ENCODE data around the gene CASP12. TPM values are rescaled to one million over a fixed set of nuclear protein-coding genes. Genes with fewer than 3 reads are reported as not detected.

The CASP12 gene
- total RNA-seq, 1 donor from 2014 or later, result 3.0 TPM

GRCh38 chr11:104841185-104841584 is 57.1 kb downstream of the CASP12 start:
- DNase-seq (ENCODE audit: extremely low read depth, low read depth, low spot score), result no peak

- no peak for DNase-seq (ENCODE audit: extremely low read depth, low read depth, low spot score)
Measured at GRCh38 chr11:104837969-104838639, 60.2 kb downstream of the CASP12 start.

- DNase-seq (ENCODE audit: extremely low read depth, low read depth, low spot score), result no peak
Measured at GRCh38 chr11:104836691-104837090, 61.6 kb downstream of the CASP12 start.

Other genes starting within 250 kb of the CASP12 start
- gene CASP4, start 70.1 kb upstream of the CASP12 start, total RNA-seq, result 159 and 1,759 TPM in 2 replicates
- not detected in 2 replicates for gene CASP5, start 124.7 kb upstream of the CASP12 start, total RNA-seq
- 32.0 and 40.8 TPM in 2 replicates for gene CASP1, start 136.7 kb upstream of the CASP12 start, total RNA-seq
- gene CARD16, start 146.9 kb upstream of the CASP12 start, total RNA-seq, result 54.7 and 116 TPM in 2 replicates
- gene CARD18, start 241.3 kb upstream of the CASP12 start, total RNA-seq, result not detected in 2 replicates

Measured in glomerular endothelial cell (primary cell).